ENCODE measurements around the gene BABAM2. TPM values are rescaled to one million over a fixed set of nuclear protein-coding genes. Genes with fewer than 3 reads are reported as not detected.

Gene BABAM2
- total and polyA plus RNA-seq, 9 of the 15 experiments (the other 6 are each of a cell fraction or from before 2014, with no cell fraction given): 10.9 to 37.4 (median 25.6) TPM

DNA sequence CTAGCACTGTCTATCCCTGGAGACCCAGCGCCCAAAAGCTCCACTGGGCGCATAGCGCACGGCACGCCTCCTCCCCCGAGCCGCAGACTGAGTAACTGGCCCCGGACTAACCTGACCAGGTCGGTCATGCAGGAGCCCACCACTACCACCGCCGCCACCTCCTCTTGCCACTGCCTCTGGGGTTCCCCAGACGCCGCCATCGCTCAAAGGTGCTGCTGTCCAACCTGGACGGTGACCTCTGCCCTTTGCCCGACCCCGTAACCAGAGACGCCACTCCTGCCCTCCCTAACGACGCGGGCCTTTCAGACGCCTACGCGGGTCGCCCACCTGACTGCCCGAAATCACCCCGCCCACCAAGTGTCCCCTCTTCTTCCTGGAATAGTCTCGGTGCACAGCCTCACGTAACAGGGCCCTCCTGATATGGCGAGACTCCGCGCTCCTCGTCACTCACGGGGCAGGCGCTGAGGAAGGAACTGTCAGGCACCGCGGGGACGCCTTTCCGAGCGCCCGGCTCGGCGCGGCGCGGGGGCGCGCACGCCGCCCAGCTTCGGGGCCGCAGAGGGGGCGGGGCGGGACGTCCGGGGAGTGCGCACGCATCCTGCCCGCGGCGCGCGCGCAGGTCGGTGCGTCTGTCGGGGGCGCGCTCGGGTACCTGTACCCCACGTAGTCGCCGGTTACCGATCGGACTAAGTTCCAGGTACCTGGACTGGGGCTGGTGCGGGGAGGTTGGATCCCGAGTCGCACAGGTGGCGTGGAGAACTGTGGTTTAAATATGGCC, at the start of gene BABAM2, which contains the start of gene RBKS (continued):
- TF ChIP-seq ZFPM2 (CRISPR knock-in tag; IDR thresholded peaks at IDR 0.05) (no peak), DACH1 (IDR thresholded peaks at IDR 0.05; ENCODE audit: partially characterized antibody) (peak; percentile 93), CBFA2T3 (IDR thresholded peaks at IDR 0.05) (peak; percentile 29), NR2C2 (CRISPR knock-in tag; IDR thresholded peaks at IDR 0.05) (peak; percentile 98), NR2C2 (tag; IDR thresholded peaks at IDR 0.05) (peak; percentile 100), NR2F6 (CRISPR knock-in tag; IDR thresholded peaks at IDR 0.05) (peak; percentile 84; the same call in 1 of the 2 replicates), ZFX (CRISPR knock-in tag; IDR thresholded peaks at IDR 0.05) (peak; percentile 76), DPF2 (IDR thresholded peaks at IDR 0.05) (peak; percentile 66), MAZ (CRISPR knock-in tag; conservative IDR thresholded peaks at IDR 0.05 in 1 of 2, IDR thresholded peaks at IDR 0.05 in 1 of 2) (peak; percentile 58 to 73; a peak in 3 of 4 replicates), ZNF41 (CRISPR knock-in tag; conservative IDR thresholded peaks at IDR 0.05) (peak; percentile 55; the same call in 1 of the 2 replicates), HDAC6 (IDR thresholded peaks at IDR 0.05; ENCODE audit: low read depth, low read length) (0 out of 2 replicates have a peak, but pooled peaks have one; percentile 71), ZNF551 (CRISPR knock-in tag; IDR thresholded peaks at IDR 0.05) (no peak), RAD51 (IDR thresholded peaks at IDR 0.05; ENCODE audit: borderline replicate concordance, low read depth) (no peak; the same call in 1 of the 2 replicates), TCF3 (CRISPR knock-in tag; IDR thresholded peaks at IDR 0.05) (peak; percentile 38; the same call in 1 of the 2 replicates), ARHGAP35 (IDR thresholded peaks at IDR 0.05; ENCODE audit: partially characterized antibody) (no peak), TAF9B (IDR thresholded peaks at IDR 0.05; ENCODE audit: partially characterized antibody) (no peak), RBM17 (IDR thresholded peaks at IDR 0.05; ENCODE audit: borderline replicate concordance, low read depth, low read length) (no peak)
- TF ChIP-seq, protein P1, sequence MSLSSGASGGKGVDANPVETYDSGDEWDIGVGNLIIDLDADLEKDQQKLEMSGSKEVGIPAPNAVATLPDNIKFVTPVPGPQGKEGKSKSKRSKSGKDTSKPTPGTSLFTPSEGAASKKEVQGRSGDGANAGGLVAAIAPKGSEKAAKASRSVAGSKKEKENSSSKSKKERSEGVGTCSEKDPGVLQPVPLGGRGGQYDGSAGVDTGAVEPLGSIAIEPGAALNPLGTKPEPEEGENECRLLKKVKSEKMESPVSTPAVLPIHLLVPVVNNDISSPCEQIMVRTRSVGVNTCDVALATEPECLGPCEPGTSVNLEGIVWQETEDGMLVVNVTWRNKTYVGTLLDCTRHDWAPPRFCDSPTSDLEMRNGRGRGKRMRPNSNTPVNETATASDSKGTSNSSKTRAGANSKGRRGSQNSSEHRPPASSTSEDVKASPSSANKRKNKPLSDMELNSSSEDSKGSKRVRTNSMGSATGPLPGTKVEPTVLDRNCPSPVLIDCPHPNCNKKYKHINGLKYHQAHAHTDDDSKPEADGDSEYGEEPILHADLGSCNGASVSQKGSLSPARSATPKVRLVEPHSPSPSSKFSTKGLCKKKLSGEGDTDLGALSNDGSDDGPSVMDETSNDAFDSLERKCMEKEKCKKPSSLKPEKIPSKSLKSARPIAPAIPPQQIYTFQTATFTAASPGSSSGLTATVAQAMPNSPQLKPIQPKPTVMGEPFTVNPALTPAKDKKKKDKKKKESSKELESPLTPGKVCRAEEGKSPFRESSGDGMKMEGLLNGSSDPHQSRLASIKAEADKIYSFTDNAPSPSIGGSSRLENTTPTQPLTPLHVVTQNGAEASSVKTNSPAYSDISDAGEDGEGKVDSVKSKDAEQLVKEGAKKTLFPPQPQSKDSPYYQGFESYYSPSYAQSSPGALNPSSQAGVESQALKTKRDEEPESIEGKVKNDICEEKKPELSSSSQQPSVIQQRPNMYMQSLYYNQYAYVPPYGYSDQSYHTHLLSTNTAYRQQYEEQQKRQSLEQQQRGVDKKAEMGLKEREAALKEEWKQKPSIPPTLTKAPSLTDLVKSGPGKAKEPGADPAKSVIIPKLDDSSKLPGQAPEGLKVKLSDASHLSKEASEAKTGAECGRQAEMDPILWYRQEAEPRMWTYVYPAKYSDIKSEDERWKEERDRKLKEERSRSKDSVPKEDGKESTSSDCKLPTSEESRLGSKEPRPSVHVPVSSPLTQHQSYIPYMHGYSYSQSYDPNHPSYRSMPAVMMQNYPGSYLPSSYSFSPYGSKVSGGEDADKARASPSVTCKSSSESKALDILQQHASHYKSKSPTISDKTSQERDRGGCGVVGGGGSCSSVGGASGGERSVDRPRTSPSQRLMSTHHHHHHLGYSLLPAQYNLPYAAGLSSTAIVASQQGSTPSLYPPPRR (CRISPR knock-in tag; IDR thresholded peaks at IDR 0.05; ENCODE audit: borderline replicate concordance): no peak
- TF ChIP-seq, protein P2, sequence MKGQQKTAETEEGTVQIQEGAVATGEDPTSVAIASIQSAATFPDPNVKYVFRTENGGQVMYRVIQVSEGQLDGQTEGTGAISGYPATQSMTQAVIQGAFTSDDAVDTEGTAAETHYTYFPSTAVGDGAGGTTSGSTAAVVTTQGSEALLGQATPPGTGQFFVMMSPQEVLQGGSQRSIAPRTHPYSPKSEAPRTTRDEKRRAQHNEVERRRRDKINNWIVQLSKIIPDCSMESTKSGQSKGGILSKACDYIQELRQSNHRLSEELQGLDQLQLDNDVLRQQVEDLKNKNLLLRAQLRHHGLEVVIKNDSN (CRISPR knock-in tag; IDR thresholded peaks at IDR 0.05): peak; percentile 75
- TF ChIP-seq, protein P3, sequence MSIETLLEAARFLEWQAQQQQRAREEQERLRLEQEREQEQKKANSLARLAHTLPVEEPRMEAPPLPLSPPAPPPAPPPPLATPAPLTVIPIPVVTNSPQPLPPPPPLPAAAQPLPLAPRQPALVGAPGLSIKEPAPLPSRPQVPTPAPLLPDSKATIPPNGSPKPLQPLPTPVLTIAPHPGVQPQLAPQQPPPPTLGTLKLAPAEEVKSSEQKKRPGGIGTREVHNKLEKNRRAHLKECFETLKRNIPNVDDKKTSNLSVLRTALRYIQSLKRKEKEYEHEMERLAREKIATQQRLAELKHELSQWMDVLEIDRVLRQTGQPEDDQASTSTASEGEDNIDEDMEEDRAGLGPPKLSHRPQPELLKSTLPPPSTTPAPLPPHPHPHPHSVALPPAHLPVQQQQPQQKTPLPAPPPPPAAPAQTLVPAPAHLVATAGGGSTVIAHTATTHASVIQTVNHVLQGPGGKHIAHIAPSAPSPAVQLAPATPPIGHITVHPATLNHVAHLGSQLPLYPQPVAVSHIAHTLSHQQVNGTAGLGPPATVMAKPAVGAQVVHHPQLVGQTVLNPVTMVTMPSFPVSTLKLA (conservative IDR thresholded peaks at IDR 0.05): peak; percentile 66 to 86
